ENCODE measurements around the gene CLCN3.

GRCh38 chr4:169620880-169621248, 486 bp downstream of the CLCN3 start:
- TF ChIP-seq YY1 (IDR thresholded peaks at IDR 0.05; ENCODE audit: low read depth) = no peak
- TF ChIP-seq EP300 (IDR thresholded peaks at IDR 0.05; ENCODE audit: borderline replicate concordance) = no peak
- no peak for TF ChIP-seq FOXM1 (IDR thresholded peaks at IDR 0.05; ENCODE audit: borderline replicate concordance, low read depth)
